ENCODE measurements around the gene PPP1R12A.
"Not testable (repeated sequence)": the region's sequence is repeated elsewhere in the genome, so short reads cannot be mapped to it uniquely, and the experiment has no call there.

The PPP1R12A gene

GRCh38 chr12:79886917-79887519 is 47.9 kb downstream of the PPP1R12A start:
- DNase-seq: no peak

GRCh38 chr12:79885911-79886490 is 48.9 kb downstream of the PPP1R12A start:
- no peak for DNase-seq

GRCh38 chr12:79884401-79885006 is 50.4 kb downstream of the PPP1R12A start:
- DNase-seq: no peak

- DNase-seq: no peak
These were observed 51.7 kb downstream of the PPP1R12A start for GRCh38 chr12:79883216-79883615.

- DNase-seq: no peak
These were observed 53.5 kb downstream of the PPP1R12A start for GRCh38 chr12:79881351-79881750.

GRCh38 chr12:79878506-79878905 is 56.4 kb downstream of the PPP1R12A start:
- DNase-seq: not testable (repeated sequence)

- no peak for DNase-seq
These were observed 57.7 kb downstream of the PPP1R12A start for GRCh38 chr12:79877246-79877645.

GRCh38 chr12:79874665-79875064 is 60.2 kb downstream of the PPP1R12A start:
- DNase-seq: no peak

- no peak for DNase-seq
These were observed 61.7 kb downstream of the PPP1R12A start for GRCh38 chr12:79873201-79873600.

GRCh38 chr12:79871621-79872020 is 63.3 kb downstream of the PPP1R12A start:
- DNase-seq: no peak

GRCh38 chr12:79870916-79871315 is 64.0 kb downstream of the PPP1R12A start:
- DNase-seq: no peak

- DNase-seq: no peak
These were observed 75.3 kb downstream of the PPP1R12A start for GRCh38 chr12:79859646-79860045.

GRCh38 chr12:79858518-79858917 is 76.4 kb downstream of the PPP1R12A start:
- no peak for DNase-seq

- DNase-seq: no peak
These were observed 77.2 kb downstream of the PPP1R12A start for GRCh38 chr12:79857675-79858074.

- no peak for DNase-seq
These were observed 84.1 kb downstream of the PPP1R12A start for GRCh38 chr12:79850610-79851299.

GRCh38 chr12:79848339-79848738 is 86.6 kb downstream of the PPP1R12A start:
- DNase-seq: no peak

GRCh38 chr12:79847417-79847816 is 87.5 kb downstream of the PPP1R12A start:
- DNase-seq: no peak

- no peak for DNase-seq
These were observed 90.2 kb downstream of the PPP1R12A start for GRCh38 chr12:79844693-79845092.

- no peak for DNase-seq
These were observed 90.9 kb downstream of the PPP1R12A start for GRCh38 chr12:79843978-79844377.

GRCh38 chr12:79842630-79843029 is 92.3 kb downstream of the PPP1R12A start:
- DNase-seq: no peak

- no peak for DNase-seq
These were observed 93.0 kb downstream of the PPP1R12A start for GRCh38 chr12:79841878-79842265.

GRCh38 chr12:79841248-79841877 is 93.5 kb downstream of the PPP1R12A start:
- no peak for DNase-seq

GRCh38 chr12:79838359-79838758 is 96.5 kb downstream of the PPP1R12A start:
- DNase-seq: no peak

- DNase-seq: no peak
These were observed 97.3 kb downstream of the PPP1R12A start for GRCh38 chr12:79837575-79837974.

Data from cortex of kidney (tissue), 1 donor.